Cardiac muscle cell (in vitro differentiated cells and primary cell): ENCODE measurements around the gene CIAO2B. TPM values are rescaled to one million over a fixed set of nuclear protein-coding genes. Genes with fewer than 3 reads are reported as not detected.

Source experiments
- DNase-seq, 2 donors: peaks; one replicate each; pipeline versions ENCODE4 v3.0.0 to v3.0.0-alpha.2; 2010 to 2017; ENCODE audit warnings: low read depth in 1 of 2, low spot score in 1 of 2
- H3K27ac ChIP-seq: fragments of 200-600 bp; sonication (generic); 2 replicates; pipeline ENCODE4 v1.5.1; 2016
- H3K27me3 ChIP-seq: fragments of 200-600 bp; sonication (generic); 2 replicates; pipeline ENCODE4 v1.6.0; 2016; ENCODE audit warnings: control low read depth
- H3K36me3 ChIP-seq: fragments of 200-600 bp; sonication (generic); 2 replicates; pipeline ENCODE4 v1.5.1; 2016; ENCODE audit warnings: control low read depth
- H3K4me1 ChIP-seq: fragments of 200-600 bp; sonication (generic); 2 replicates; pipeline ENCODE4 v1.8.1; 2017; ENCODE audit warnings: low read depth, mild to moderate bottlenecking, mixed run types
- H3K4me3 ChIP-seq: fragments of 200-600 bp; sonication (generic); 2 replicates; pipeline ENCODE4 v1.5.1; 2016; ENCODE audit warnings: mild to moderate bottlenecking
- H3K9me3 ChIP-seq: fragments of 200-600 bp; sonication (generic); 2 replicates; pipeline ENCODE4 v1.5.1; 2017; ENCODE audit warnings: low read depth, mild to moderate bottlenecking, control low read depth
- CTCF ChIP-seq: IDR thresholded peaks from 2 replicates; pipeline ENCODE4 v1.5.1; 2012; ENCODE audit warnings: low read depth, mild to moderate bottlenecking, low read length
- polyA plus RNA-seq: library from polyadenylated mRNA; unstranded; fragments of >200 nt; fragmentation: Nextera tagmentation; extraction: Ambion mirVana; gene quantifications from 2 replicates; pipeline ENCODE4 v1.2.1, GENCODE V29; 2016
- total RNA-seq: library from RNA; depleted of rRNA; stranded (reverse); fragments of >200 nt; gene quantifications from 2 replicates; pipeline ENCODE4 v1.2.3, GENCODE V29; 2016

CIAO2B gene
- total RNA-seq (151 and 184 TPM in 2 replicates), polyA plus RNA-seq (194 and 242 TPM in 2 replicates)

GRCh38 chr16:66934138-66934838, at the start of gene CIAO2B:
Gene CIAO2B (minus strand): TSS chr16:66934402. CDS start chr16:66934364, 38 bp downstream.
- DNase-seq: peak; percentile 87 to 90
- peaks cover 5% of the 10 kb centered on the region for H3K36me3 ChIP-seq
- no peaks in the 10 kb centered on the region for H3K9me3 ChIP-seq
- H3K4me3 ChIP-seq: peak within 1 kb of the TSS; percentile 62
- H3K27me3 ChIP-seq: no peaks in the 10 kb centered on the region
- peaks cover 27% of the 10 kb centered on the region for H3K4me1 ChIP-seq
- TF ChIP-seq CTCF: no peak
- H3K27ac ChIP-seq: peak within 1 kb of the TSS; percentile 83

GRCh38 chr16:66983033-66983432, 48.8 kb upstream of the CIAO2B start:
- Histone ChIP-seq H3K9me3 (no peaks in the 10 kb centered on the region), H3K36me3 (no peaks in the 10 kb centered on the region), H3K4me1 (no peaks in the 10 kb centered on the region), H3K4me3 (no peak overlapping the region), H3K27ac (no peak overlapping the region), H3K27me3 (no peaks in the 10 kb centered on the region)
- no peak for TF ChIP-seq CTCF
- DNase-seq: no peak

DNA sequence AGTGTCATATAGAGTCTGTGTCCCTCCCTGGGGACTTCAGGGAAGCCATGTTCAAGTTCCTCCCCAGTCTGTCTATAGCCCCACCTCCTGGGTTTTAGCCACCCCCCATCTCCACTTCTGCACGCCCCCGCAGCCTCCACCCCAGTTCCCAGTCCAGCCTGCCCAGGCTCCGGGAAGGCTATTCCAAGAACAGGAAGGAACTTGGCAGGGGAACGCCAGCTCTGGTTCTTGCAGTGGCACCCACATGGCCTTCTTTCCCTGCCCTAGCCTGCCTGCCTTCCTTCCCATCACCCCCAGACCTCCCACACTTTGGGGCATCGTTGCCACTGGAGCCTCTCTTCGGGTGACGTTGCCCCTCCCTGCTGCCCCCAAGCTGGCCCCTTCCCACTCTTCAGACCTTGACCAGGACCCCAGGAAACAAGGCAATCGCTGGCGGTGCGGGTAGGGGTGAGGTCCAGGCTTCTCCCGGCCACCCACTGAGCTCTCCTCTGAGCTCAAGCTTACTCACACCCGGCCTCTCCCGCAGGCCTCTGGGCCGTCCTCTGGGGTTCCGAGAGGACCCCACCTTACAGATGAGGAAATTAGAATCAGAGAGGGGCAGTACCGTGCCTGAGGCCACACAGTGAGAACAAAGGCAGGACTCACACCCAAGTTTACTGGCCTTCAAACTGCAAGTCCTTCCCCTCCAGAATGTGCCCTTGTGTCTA, 45.0 kb upstream of the CIAO2B start:
- TF ChIP-seq CTCF: no peak
- Histone ChIP-seq H3K27me3 (no peaks in the 10 kb centered on the region), H3K9me3 (no peaks in the 10 kb centered on the region), H3K4me3 (no peak overlapping the region), H3K36me3 (no peaks in the 10 kb centered on the region), H3K4me1 (no peaks in the 10 kb centered on the region), H3K27ac (no peak overlapping the region)
- peak in 1 of 2 donors; percentile 37 for DNase-seq

GRCh38 chr16:66977341-66978113, 43.3 kb upstream of the CIAO2B start:
- H3K27ac ChIP-seq: no peak overlapping the region
- H3K9me3 ChIP-seq: no peaks in the 10 kb centered on the region
- H3K4me1 ChIP-seq: no peaks in the 10 kb centered on the region
- peak; percentile 88 to 89 for DNase-seq
- H3K27me3 ChIP-seq: no peaks in the 10 kb centered on the region
- H3K4me3 ChIP-seq: no peak overlapping the region
- H3K36me3 ChIP-seq: no peaks in the 10 kb centered on the region
- TF ChIP-seq CTCF: peak; percentile 89

DNA sequence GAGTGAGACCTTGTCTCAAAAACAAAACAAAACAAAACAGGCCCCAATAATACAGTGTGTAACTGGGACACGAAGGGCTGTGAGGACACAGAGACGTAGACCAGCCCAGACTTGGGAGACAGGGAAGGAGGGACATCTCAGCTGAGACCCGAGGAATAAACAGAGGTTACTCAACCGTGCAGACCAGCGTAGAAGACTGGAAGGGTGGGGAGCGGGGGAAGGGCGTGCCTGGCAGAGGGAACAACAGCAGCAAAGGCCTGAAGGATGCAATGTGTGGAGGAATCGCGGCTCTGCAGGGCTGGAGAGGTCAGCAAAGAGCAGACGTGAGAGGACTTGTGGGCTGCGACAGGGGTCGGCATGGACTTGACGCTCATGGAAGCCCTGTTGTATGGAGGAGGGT, 42.5 kb upstream of the CIAO2B start:
- H3K27me3 ChIP-seq: no peaks in the 10 kb centered on the region
- no peaks in the 10 kb centered on the region for H3K9me3 ChIP-seq
- no peak overlapping the region for H3K4me3 ChIP-seq
- DNase-seq: no peak
- no peak for TF ChIP-seq CTCF
- no peak overlapping the region for H3K27ac ChIP-seq
- H3K4me1 ChIP-seq: no peaks in the 10 kb centered on the region
- H3K36me3 ChIP-seq: no peaks in the 10 kb centered on the region
